Activated T-helper 1 cell treated with anti-CD3 and anti-CD28 coated beads, Interleukin-12 subunit alpha, Interleukin-12 subunit beta, Interleukin-2, Interleukin-4 antibody, amounts not matched to agents 30 ng/mL and 10 ng/mL and 1 ng/mL, durations not matched to agents 14 hours and 24 hours and 36 hours (primary cell): Measurements from ENCODE around the gene DNAAF1. TPM values are rescaled to one million over a fixed set of nuclear protein-coding genes. Genes with fewer than 3 reads are reported as not detected.
"Not testable (repeated sequence)": the region's sequence is repeated elsewhere in the genome, so short reads cannot be mapped to it uniquely, and the experiment has no call there.

Experiments
- DNase-seq: peaks from one replicate; pipeline ENCODE4 v3.0.0; 2021; ENCODE audit warnings: low spot score
- H3K27ac Mint-ChIP-seq: one replicate; pipeline ENCODE4 v1.8.0; 2021; ENCODE audit warnings: mild to moderate bottlenecking, mixed read lengths
- H3K27me3 Mint-ChIP-seq: one replicate; pipeline ENCODE4 v1.8.0; 2022; ENCODE audit warnings: mild to moderate bottlenecking, moderate library complexity, mixed read lengths; ENCODE audit not compliant: insufficient read depth
- H3K36me3 Mint-ChIP-seq: one replicate; pipeline ENCODE4 v1.8.0; 2021; ENCODE audit warnings: low read depth, mixed read lengths
- H3K4me1 Mint-ChIP-seq: one replicate; pipeline ENCODE4 v1.8.0; 2021; ENCODE audit warnings: low read depth, mixed read lengths
- H3K4me3 Mint-ChIP-seq: one replicate; pipeline ENCODE4 v1.8.0; 2021; ENCODE audit warnings: mild to moderate bottlenecking, moderate library complexity, mixed read lengths
- H3K9me3 Mint-ChIP-seq: one replicate; pipeline ENCODE4 v1.8.0; 2021; ENCODE audit warnings: mixed read lengths
- intact Hi-C: fragments of 100-400 bp; cut with micrococcal nuclease; formaldehyde crosslinking; loops from one replicate; pipeline ENCODE4 v1.15.1; 2024
- total RNA-seq: library from RNA; stranded (reverse); gene quantifications from 2 replicates; pipeline ENCODE4 v1.2.3, GENCODE V29; 2022

The DNAAF1 gene
- total RNA-seq, 1 donor from 2014 or later = not detected

GRCh38 chr16:84215531-84215930 lies 70.4 kb downstream of the DNAAF1 start:
- intact Hi-C loops = no loop called here
- DNase-seq = no peak
- H3K9me3 Mint-ChIP-seq = no peaks in the 10 kb centered on the region
- no peak overlapping the region for H3K27ac Mint-ChIP-seq
- H3K4me3 Mint-ChIP-seq = no peak overlapping the region
- no peaks in the 10 kb centered on the region for H3K27me3 Mint-ChIP-seq
- H3K4me1 Mint-ChIP-seq = no peaks in the 10 kb centered on the region
- H3K36me3 Mint-ChIP-seq = no peaks in the 10 kb centered on the region

GRCh38 chr16:84216144-84216543 lies 71.0 kb downstream of the DNAAF1 start:
- H3K4me1 Mint-ChIP-seq, DNase-seq, H3K9me3 Mint-ChIP-seq, intact Hi-C loops, H3K4me3 Mint-ChIP-seq, H3K27ac Mint-ChIP-seq, H3K27me3 Mint-ChIP-seq, H3K36me3 Mint-ChIP-seq: not testable (repeated sequence)

GRCh38 chr16:84218176-84218823 lies 73.2 kb downstream of the DNAAF1 start:
- Mint-ChIP-seq H3K27ac (no peak overlapping the region), H3K36me3 (no peaks in the 10 kb centered on the region), H3K9me3 (no peaks in the 10 kb centered on the region), H3K27me3 (peaks cover 3% of the 10 kb centered on the region), H3K4me3 (no peak overlapping the region), H3K4me1 (no peaks in the 10 kb centered on the region)
- no peak for DNase-seq
- intact Hi-C loops = no loop called here

GRCh38 chr16:84218956-84219355 lies 73.8 kb downstream of the DNAAF1 start:
- Mint-ChIP-seq H3K4me3 (no peak overlapping the region), H3K9me3 (no peaks in the 10 kb centered on the region), H3K4me1 (no peaks in the 10 kb centered on the region), H3K36me3 (no peaks in the 10 kb centered on the region), H3K27ac (no peak overlapping the region), H3K27me3 (peaks cover 3% of the 10 kb centered on the region)
- intact Hi-C loops = no loop called here
- no peak for DNase-seq

GRCh38 chr16:84220851-84221250 lies 75.7 kb downstream of the DNAAF1 start:
- H3K36me3 Mint-ChIP-seq = no peaks in the 10 kb centered on the region
- intact Hi-C loops = no loop called here
- H3K4me3 Mint-ChIP-seq = no peak overlapping the region
- no peaks in the 10 kb centered on the region for H3K4me1 Mint-ChIP-seq
- DNase-seq = no peak
- H3K9me3 Mint-ChIP-seq = no peaks in the 10 kb centered on the region
- no peak overlapping the region for H3K27ac Mint-ChIP-seq
- peaks cover 3% of the 10 kb centered on the region for H3K27me3 Mint-ChIP-seq

- no peak for DNase-seq
- H3K27ac Mint-ChIP-seq = no peak overlapping the region
- H3K4me1 Mint-ChIP-seq = no peaks in the 10 kb centered on the region
- H3K9me3 Mint-ChIP-seq = no peaks in the 10 kb centered on the region
- no peak overlapping the region for H3K4me3 Mint-ChIP-seq
- intact Hi-C loops = no loop called here
- peaks cover 6% of the 10 kb centered on the region for H3K27me3 Mint-ChIP-seq
- no peaks in the 10 kb centered on the region for H3K36me3 Mint-ChIP-seq
These were observed 78.3 kb downstream of the DNAAF1 start for GRCh38 chr16:84223456-84223855.

- intact Hi-C loops = no loop called here
- peaks cover 6% of the 10 kb centered on the region for H3K27me3 Mint-ChIP-seq
- no peaks in the 10 kb centered on the region for H3K9me3 Mint-ChIP-seq
- DNase-seq = no peak
- H3K4me1 Mint-ChIP-seq = no peaks in the 10 kb centered on the region
- H3K4me3 Mint-ChIP-seq = no peak overlapping the region
- no peaks in the 10 kb centered on the region for H3K36me3 Mint-ChIP-seq
- no peak overlapping the region for H3K27ac Mint-ChIP-seq
These were observed 79.4 kb downstream of the DNAAF1 start for GRCh38 chr16:84224554-84224953.

- H3K36me3 Mint-ChIP-seq = no peaks in the 10 kb centered on the region
- intact Hi-C loops = no loop called here
- H3K27ac Mint-ChIP-seq = no peak overlapping the region
- no peaks in the 10 kb centered on the region for H3K4me1 Mint-ChIP-seq
- no peak overlapping the region for H3K4me3 Mint-ChIP-seq
- no peak for DNase-seq
- peaks cover 6% of the 10 kb centered on the region for H3K27me3 Mint-ChIP-seq
- no peaks in the 10 kb centered on the region for H3K9me3 Mint-ChIP-seq
These were observed 80.0 kb downstream of the DNAAF1 start for GRCh38 chr16:84225126-84225525.

- Mint-ChIP-seq H3K36me3 (no peaks in the 10 kb centered on the region), H3K4me1 (no peaks in the 10 kb centered on the region), H3K27ac (no peak overlapping the region), H3K9me3 (no peaks in the 10 kb centered on the region), H3K27me3 (peaks cover 6% of the 10 kb centered on the region), H3K4me3 (no peak overlapping the region)
- no peak for DNase-seq
- intact Hi-C loops = no loop called here
These were observed 80.5 kb downstream of the DNAAF1 start for GRCh38 chr16:84225571-84225970.

- Mint-ChIP-seq H3K36me3 (no peaks in the 10 kb centered on the region), H3K27ac (no peak overlapping the region), H3K9me3 (no peaks in the 10 kb centered on the region), H3K4me3 (no peak overlapping the region), H3K4me1 (no peaks in the 10 kb centered on the region), H3K27me3 (peaks cover 3% of the 10 kb centered on the region)
- DNase-seq = no peak
- intact Hi-C loops = no loop called here
These were observed 80.9 kb downstream of the DNAAF1 start for GRCh38 chr16:84226026-84226425.

Other genes starting within 250 kb of the DNAAF1 start
- gene MLYCD, start 246.2 kb upstream of the DNAAF1 start, total RNA-seq = 5.0 and 6.1 TPM in 2 replicates
- gene OSGIN1, start 192.1 kb upstream of the DNAAF1 start, total RNA-seq = 1.2 and 2.2 TPM in 2 replicates
- not detected in 2 replicates for gene NECAB2, start 177.1 kb upstream of the DNAAF1 start, total RNA-seq
- not detected in 2 replicates for gene SLC38A8, start 102.5 kb upstream of the DNAAF1 start, total RNA-seq
- gene MBTPS1, start 28.4 kb upstream of the DNAAF1 start, total RNA-seq = 54.5 and 60.0 TPM in 2 replicates
- 19.2 and 23.1 TPM in 2 replicates for gene HSDL1, start 131 bp upstream of the DNAAF1 start, total RNA-seq
- gene TAF1C, start 41.7 kb downstream of the DNAAF1 start, total RNA-seq = 67.9 and 74.4 TPM in 2 replicates
- not detected in 2 replicates for gene ADAD2, start 45.8 kb downstream of the DNAAF1 start, total RNA-seq
- not detected in 2 replicates for gene KCNG4, start 94.7 kb downstream of the DNAAF1 start, total RNA-seq
- not detected in 2 replicates for gene WFDC1, start 149.6 kb downstream of the DNAAF1 start, total RNA-seq
- gene ATP2C2, start 223.2 kb downstream of the DNAAF1 start, total RNA-seq = not detected in 2 replicates